ENCODE data around the gene UFSP1.
A peak's percentile ranks its signal among the peaks of the same experiment; 100 is the strongest.

The UFSP1 gene

DNA sequence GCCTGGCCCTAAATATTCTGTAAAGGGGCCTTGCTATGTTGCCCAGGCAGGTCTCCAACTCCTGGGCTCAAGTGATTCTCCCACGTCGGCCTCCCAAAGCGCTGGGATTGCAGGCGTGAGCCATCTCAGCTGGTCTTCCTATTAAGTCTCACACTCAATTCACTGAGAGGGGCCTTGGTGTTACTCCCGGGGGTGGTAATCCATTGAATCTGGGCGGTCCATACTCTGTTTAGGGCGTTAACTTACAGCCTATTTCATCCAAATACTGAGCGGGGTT, 15.3 kb downstream of the UFSP1 start:
- no peaks in the 10 kb centered on the region for H3K27me3 ChIP-seq (ENCODE audit: insufficient read depth, low read length)

DNA sequence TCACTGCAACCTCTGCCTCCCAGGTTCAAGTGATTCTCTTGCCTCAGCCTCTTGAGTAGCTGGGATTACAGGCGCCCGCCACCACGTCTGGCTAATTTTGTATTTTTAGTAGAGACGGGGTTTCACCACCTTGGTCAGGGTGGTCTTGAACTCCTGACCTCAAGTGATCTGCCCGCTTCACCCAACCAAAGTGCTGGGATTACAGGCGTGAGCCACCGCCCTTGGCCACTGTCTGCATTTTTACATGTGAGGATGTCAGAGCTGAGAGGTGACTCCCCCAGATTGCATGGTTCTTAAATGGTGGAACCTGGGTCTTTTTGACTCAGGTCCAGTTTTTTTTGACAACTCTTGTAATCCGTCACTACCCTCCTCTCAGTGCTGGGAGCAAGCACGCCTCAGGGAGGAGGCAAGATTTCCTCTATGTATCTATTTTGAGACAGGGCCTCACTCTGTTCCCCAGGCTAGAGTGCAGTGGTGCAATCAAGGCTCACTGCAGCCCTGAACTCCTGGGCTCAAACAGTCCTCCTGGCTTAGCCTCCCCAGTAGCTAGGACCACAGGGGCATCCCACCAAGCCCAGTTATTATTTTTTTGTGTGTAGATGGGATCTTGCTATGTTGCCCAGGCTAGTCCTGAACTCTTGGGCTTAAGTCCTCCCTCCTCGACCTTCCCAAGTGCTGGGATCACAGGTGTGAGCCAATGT, 15.8 kb downstream of the UFSP1 start:
- Histone ChIP-seq H3K27ac (ENCODE audit: low read depth, low read length) (no peak overlapping the region), H3K14ac (ENCODE audit: low read length) (no peak overlapping the region), H3K4me2 (ENCODE audit: low read length) (no peak overlapping the region), H3K4me3 (ENCODE audit: low read depth, low read length) (no peak overlapping the region), H3K36me3 (ENCODE audit: control insufficient read depth in 1 of 2, insufficient read depth in 2 of 2, low read length in 2 of 2) (peaks cover 51 to 54% of the 10 kb centered on the region in 2 experiments), H2BK5ac (ENCODE audit: low read depth, low read length, poor library complexity) (no peak overlapping the region), H2BK12ac (ENCODE audit: low read length) (no peak overlapping the region), H3K79me2 (ENCODE audit: control insufficient read depth, insufficient read depth, low read length, poor library complexity) (peaks cover 29% of the 10 kb centered on the region), H3K4me1 (ENCODE audit: control insufficient read depth in 1 of 2, insufficient read depth in 2 of 2, low read length in 2 of 2) (peaks cover 6 to 10% of the 10 kb centered on the region in 2 experiments), H4K8ac (ENCODE audit: low read depth, low read length) (peak overlapping the region; percentile 100), H3K18ac (ENCODE audit: low read length) (no peak overlapping the region), H3K9ac (ENCODE audit: low read length) (no peak overlapping the region), H3K4ac (ENCODE audit: low read depth, low read length) (no peak overlapping the region), H4K91ac (ENCODE audit: low read depth, low read length) (peak overlapping the region; percentile 97), H2AFZ (ENCODE audit: insufficient read depth, low read length, poor library complexity) (no peak overlapping the region), H3K79me1 (ENCODE audit: low read length) (peaks cover 12% of the 10 kb centered on the region), H4K12ac (ENCODE audit: low read depth, low read length) (peak overlapping the region; percentile 99), H3K23ac (ENCODE audit: low read length) (no peak overlapping the region), H2BK120ac (ENCODE audit: insufficient read depth, low read length, poor library complexity) (no peak overlapping the region), H3K9me3 (ENCODE audit: insufficient read depth, low read depth, low read length) (no peaks in the 10 kb centered on the region), H2AK5ac (ENCODE audit: low read length) (peak overlapping the region; percentile 89), H3K27me3 (ENCODE audit: insufficient read depth, low read length) (no peaks in the 10 kb centered on the region)
- no CpG with 5 or more reads among the region's 10 CpGs for WGBS (ENCODE audit: extremely low coverage, insufficient coverage, insufficient read length)
- no peak for DNase-seq

More for the DNA sequence above, 15.3 kb downstream of the UFSP1 start:
- Histone ChIP-seq H3K4me2 (ENCODE audit: low read length) (peak overlapping the region; percentile 85), H3K18ac (ENCODE audit: low read length) (peak overlapping the region; percentile 96), H2AK5ac (ENCODE audit: low read length) (peak overlapping the region; percentile 89), H3K9ac (ENCODE audit: low read length) (peak overlapping the region; percentile 98), H3K23ac (ENCODE audit: low read length) (no peak overlapping the region), H2BK12ac (ENCODE audit: low read length) (no peak overlapping the region), H2BK5ac (ENCODE audit: low read depth, low read length, poor library complexity) (peak overlapping the region; percentile 90), H4K91ac (ENCODE audit: low read depth, low read length) (peak overlapping the region; percentile 97), H2AFZ (ENCODE audit: insufficient read depth, low read length, poor library complexity) (peak overlapping the region; percentile 89), H3K36me3 (ENCODE audit: control insufficient read depth in 1 of 2, insufficient read depth in 2 of 2, low read length in 2 of 2) (peaks cover 51 to 56% of the 10 kb centered on the region in 2 experiments), H3K79me2 (ENCODE audit: control insufficient read depth, insufficient read depth, low read length, poor library complexity) (peaks cover 28% of the 10 kb centered on the region), H3K4ac (ENCODE audit: low read depth, low read length) (peak overlapping the region; percentile 91), H3K27ac (ENCODE audit: low read depth, low read length) (peak overlapping the region; percentile 90), H3K79me1 (ENCODE audit: low read length) (peaks cover 12% of the 10 kb centered on the region), H2BK120ac (ENCODE audit: insufficient read depth, low read length, poor library complexity) (peak overlapping the region; percentile 96), H3K4me3 (ENCODE audit: low read depth, low read length) (no peak overlapping the region), H4K8ac (ENCODE audit: low read depth, low read length) (peak overlapping the region; percentile 100), H3K14ac (ENCODE audit: low read length) (peak overlapping the region; percentile 99), H3K9me3 (ENCODE audit: insufficient read depth, low read depth, low read length) (no peaks in the 10 kb centered on the region), H4K12ac (ENCODE audit: low read depth, low read length) (peak overlapping the region; percentile 99), H3K4me1 (ENCODE audit: control insufficient read depth in 1 of 2, insufficient read depth in 2 of 2, low read length in 2 of 2) (peaks cover 5 to 10% of the 10 kb centered on the region in 2 experiments)
- no CpG with 5 or more reads among the region's 8 CpGs for WGBS (ENCODE audit: extremely low coverage, insufficient coverage, insufficient read length)
- DNase-seq = no peak

GRCh38 chr7:100867776-100868485, 21.6 kb downstream of the UFSP1 start:
- H3K14ac ChIP-seq (ENCODE audit: low read length) = peak overlapping the region; percentile 100
- H2AK5ac ChIP-seq (ENCODE audit: low read length) = peak overlapping the region; percentile 100
- no peak overlapping the region for H3K23ac ChIP-seq (ENCODE audit: low read length)
- H2BK5ac ChIP-seq (ENCODE audit: low read depth, low read length, poor library complexity) = peak overlapping the region; percentile 100
- peak overlapping the region; percentile 100 for H2BK120ac ChIP-seq (ENCODE audit: insufficient read depth, low read length, poor library complexity)
- H3K9me3 ChIP-seq (ENCODE audit: insufficient read depth, low read depth, low read length) = no peaks in the 10 kb centered on the region
- peak overlapping the region; percentile 97 for H3K4ac ChIP-seq (ENCODE audit: low read depth, low read length)
- peak overlapping the region; percentile 100 for H3K18ac ChIP-seq (ENCODE audit: low read length)
- peak overlapping the region; percentile 100 for H4K91ac ChIP-seq (ENCODE audit: low read depth, low read length)
- peak overlapping the region; percentile 37 for H3K27ac ChIP-seq (ENCODE audit: low read depth, low read length)
- H3K4me1 ChIP-seq (ENCODE audit: control insufficient read depth in 1 of 2, insufficient read depth in 2 of 2, low read length in 2 of 2) = peaks cover 10 to 12% of the 10 kb centered on the region in 2 experiments
- H4K8ac ChIP-seq (ENCODE audit: low read depth, low read length) = peak overlapping the region; percentile 97
- peaks cover 25% of the 10 kb centered on the region for H3K79me2 ChIP-seq (ENCODE audit: control insufficient read depth, insufficient read depth, low read length, poor library complexity)
- H3K36me3 ChIP-seq (ENCODE audit: control insufficient read depth in 1 of 2, insufficient read depth in 2 of 2, low read length in 2 of 2) = peaks cover 36 to 40% of the 10 kb centered on the region in 2 experiments
- H3K9ac ChIP-seq (ENCODE audit: low read length) = peak overlapping the region; percentile 97
- peak overlapping the region; percentile 4 for H2AFZ ChIP-seq (ENCODE audit: insufficient read depth, low read length, poor library complexity)
- H3K4me2 ChIP-seq (ENCODE audit: low read length) = peak overlapping the region; percentile 84
- no peak for DNase-seq
- H3K4me3 ChIP-seq (ENCODE audit: low read depth, low read length) = peak overlapping the region; percentile 89
- H2BK12ac ChIP-seq (ENCODE audit: low read length) = peak overlapping the region; percentile 33
- peak overlapping the region; percentile 100 for H4K12ac ChIP-seq (ENCODE audit: low read depth, low read length)
- no peaks in the 10 kb centered on the region for H3K27me3 ChIP-seq (ENCODE audit: insufficient read depth, low read length)
- no CpG with 5 or more reads among the region's 27 CpGs for WGBS (ENCODE audit: extremely low coverage, insufficient coverage, insufficient read length)
- peaks cover 22% of the 10 kb centered on the region for H3K79me1 ChIP-seq (ENCODE audit: low read length)

GRCh38 chr7:100867040-100867775, 22.3 kb downstream of the UFSP1 start, which contains the start of gene TRIP6:
Gene TRIP6 (plus strand): TSS chr7:100867387. CDS start chr7:100867498, 111 bp downstream.
- peak within 1 kb of the TSS; percentile 97 for H3K4ac ChIP-seq (ENCODE audit: low read depth, low read length)
- peak within 1 kb of the TSS; percentile 92 for H2BK12ac ChIP-seq (ENCODE audit: low read length)
- H4K8ac ChIP-seq (ENCODE audit: low read depth, low read length) = peak within 1 kb of the TSS; percentile 97
- H3K18ac ChIP-seq (ENCODE audit: low read length) = peak within 1 kb of the TSS; percentile 100
- peaks cover 10 to 12% of the 10 kb centered on the region in 2 experiments for H3K4me1 ChIP-seq (ENCODE audit: control insufficient read depth in 1 of 2, insufficient read depth in 2 of 2, low read length in 2 of 2)
- H2BK120ac ChIP-seq (ENCODE audit: insufficient read depth, low read length, poor library complexity) = peak within 1 kb of the TSS; percentile 100
- H3K27me3 ChIP-seq (ENCODE audit: insufficient read depth, low read length) = no peaks in the 10 kb centered on the region
- peak within 1 kb of the TSS; percentile 100 for H2BK5ac ChIP-seq (ENCODE audit: low read depth, low read length, poor library complexity)
- peak within 1 kb of the TSS; percentile 90 for H2AFZ ChIP-seq (ENCODE audit: insufficient read depth, low read length, poor library complexity)
- H3K14ac ChIP-seq (ENCODE audit: low read length) = peak within 1 kb of the TSS; percentile 100
- WGBS (ENCODE audit: extremely low coverage, insufficient coverage, insufficient read length) = no CpG with 5 or more reads among the region's 42 CpGs
- H3K79me2 ChIP-seq (ENCODE audit: control insufficient read depth, insufficient read depth, low read length, poor library complexity) = peaks cover 25% of the 10 kb centered on the region
- peaks cover 1% of the 10 kb centered on the region for H3K9me3 ChIP-seq (ENCODE audit: insufficient read depth, low read depth, low read length)
- peaks cover 37 to 40% of the 10 kb centered on the region in 2 experiments for H3K36me3 ChIP-seq (ENCODE audit: control insufficient read depth in 1 of 2, insufficient read depth in 2 of 2, low read length in 2 of 2)
- peak within 1 kb of the TSS; percentile 37 for H3K27ac ChIP-seq (ENCODE audit: low read depth, low read length)
- H4K12ac ChIP-seq (ENCODE audit: low read depth, low read length) = peak within 1 kb of the TSS; percentile 100
- H3K4me3 ChIP-seq (ENCODE audit: low read depth, low read length) = peak within 1 kb of the TSS; percentile 89
- DNase-seq = peak; percentile 54 to 72
- peak within 1 kb of the TSS; percentile 97 for H3K9ac ChIP-seq (ENCODE audit: low read length)
- peak within 1 kb of the TSS; percentile 100 for H4K91ac ChIP-seq (ENCODE audit: low read depth, low read length)
- peak within 1 kb of the TSS; percentile 84 for H3K4me2 ChIP-seq (ENCODE audit: low read length)
- H3K23ac ChIP-seq (ENCODE audit: low read length) = no peak within 1 kb of the TSS
- peaks cover 22% of the 10 kb centered on the region for H3K79me1 ChIP-seq (ENCODE audit: low read length)
- peak within 1 kb of the TSS; percentile 100 for H2AK5ac ChIP-seq (ENCODE audit: low read length)
